ENCODE data around the gene ADH7. TPM values are rescaled to one million over a fixed set of nuclear protein-coding genes. Genes with fewer than 3 reads are reported as not detected.
"Not testable (repeated sequence)": the region's sequence is repeated elsewhere in the genome, so short reads cannot be mapped to it uniquely, and the experiment has no call there.

Gene ADH7
- total RNA-seq, 1 donor: not detected

- no peak for DNase-seq (ENCODE audit: low read depth in 2 of 3, low spot score in 2 of 3)
Observed at GRCh38 chr4:99382745-99383360, 52.3 kb downstream of the ADH7 start.

- no peak for DNase-seq (ENCODE audit: low read depth in 2 of 3, low spot score in 2 of 3)
Observed at GRCh38 chr4:99381588-99382175, 53.5 kb downstream of the ADH7 start.

DNA sequence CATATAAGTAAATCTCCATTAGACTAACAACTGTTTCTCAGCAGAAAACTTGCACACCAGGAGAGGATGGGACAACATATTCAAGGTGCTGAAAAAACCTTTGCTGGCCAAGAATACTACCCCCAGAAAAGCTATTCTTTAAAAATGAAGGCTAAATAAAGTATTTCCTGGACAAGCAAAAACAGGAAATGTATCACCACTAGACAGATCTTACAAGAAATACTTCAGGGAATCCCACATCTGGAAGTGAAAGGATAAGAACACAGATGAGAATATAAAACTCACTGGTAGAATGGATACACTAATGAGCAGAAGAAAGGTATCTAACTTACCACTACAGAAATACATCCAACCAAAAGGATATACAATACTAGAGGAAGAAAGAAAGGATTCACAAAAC is 55.6 kb downstream of the ADH7 start:
- DNase-seq (ENCODE audit: low read depth in 2 of 3, low spot score in 2 of 3): no peak

GRCh38 chr4:99378876-99379275 is 56.3 kb downstream of the ADH7 start:
- DNase-seq (ENCODE audit: low read depth in 2 of 3, low spot score in 2 of 3): no peak

- peak in 1 of 3 donors; percentile 36 for DNase-seq (ENCODE audit: low read depth in 2 of 3, low spot score in 2 of 3)
Observed at GRCh38 chr4:99377341-99377740, 57.8 kb downstream of the ADH7 start.

DNA sequence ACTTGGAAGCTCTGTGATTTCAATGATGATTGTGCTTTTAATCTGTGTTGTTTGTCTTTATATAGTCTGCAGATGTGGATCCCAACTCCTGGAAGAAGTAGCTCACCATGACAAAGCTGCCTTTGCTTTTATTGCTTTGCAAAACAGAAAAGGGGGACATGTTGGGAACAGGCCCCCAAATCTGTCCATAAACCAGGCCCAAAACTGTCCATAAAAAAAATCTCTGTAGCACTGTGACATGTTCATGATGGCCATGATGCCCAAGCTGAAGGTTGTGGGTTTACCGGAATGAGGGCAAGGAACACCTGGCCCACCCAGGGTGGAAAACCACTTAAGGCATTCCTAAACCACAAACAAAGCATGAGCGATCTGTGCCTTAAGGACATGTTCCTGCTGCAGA is 62.7 kb downstream of the ADH7 start:
- DNase-seq (ENCODE audit: low read depth in 2 of 3, low spot score in 2 of 3): not testable (repeated sequence)

GRCh38 chr4:99367817-99368216 is 67.3 kb downstream of the ADH7 start:
- not testable (repeated sequence) for DNase-seq (ENCODE audit: low read depth in 2 of 3, low spot score in 2 of 3)

DNA sequence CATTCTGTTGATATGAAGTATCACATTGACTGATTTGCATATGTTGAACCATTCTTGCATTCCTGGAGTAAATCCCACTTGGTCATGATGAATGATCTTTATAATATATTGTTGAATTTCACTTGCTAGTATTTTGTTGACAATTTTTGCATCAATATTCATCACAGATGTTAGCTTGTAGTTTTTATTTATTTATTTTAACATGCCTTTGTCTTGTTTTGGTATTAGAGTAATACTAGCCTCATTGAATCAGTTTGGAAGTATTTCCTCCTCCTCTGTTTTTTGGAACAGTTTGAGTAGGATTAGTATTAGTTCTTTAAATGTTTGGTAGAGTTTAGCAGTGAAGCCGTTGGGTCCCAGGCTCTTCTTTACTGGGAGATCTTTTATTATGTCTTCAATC is 68.7 kb downstream of the ADH7 start:
- no peak for DNase-seq (ENCODE audit: low read depth in 2 of 3, low spot score in 2 of 3)

DNA sequence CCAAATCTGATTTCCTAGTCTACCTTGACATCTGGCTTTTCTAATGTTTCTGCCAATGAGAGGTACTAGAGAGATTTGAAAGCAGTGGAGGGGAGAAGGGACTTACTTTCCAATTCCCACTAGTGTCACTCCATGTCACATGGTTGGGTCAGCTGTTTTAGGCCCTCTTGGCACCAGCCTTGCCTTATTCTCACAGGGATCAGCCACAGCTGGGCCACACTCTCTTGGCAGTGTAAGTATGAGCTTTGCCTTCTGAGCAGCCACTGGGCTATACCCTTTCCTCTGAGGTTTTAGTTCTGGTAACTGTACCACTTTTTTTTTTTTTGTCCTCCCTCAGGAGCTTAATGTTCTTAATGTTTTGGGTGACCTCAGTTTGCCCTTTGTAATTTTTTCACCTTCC is 72.4 kb downstream of the ADH7 start:
- DNase-seq (ENCODE audit: low read depth in 2 of 3, low spot score in 2 of 3): no peak

Other genes with a start within 250 kb of the ADH7 start
- not detected for gene ADH6, start 216.1 kb downstream of the ADH7 start, total RNA-seq
- not detected for gene ADH1A, start 144.4 kb downstream of the ADH7 start, total RNA-seq
- gene ADH1B, start 113.9 kb downstream of the ADH7 start, total RNA-seq: under 0.01 TPM
- gene ADH1C, start 82.6 kb downstream of the ADH7 start, total RNA-seq: not detected
- gene C4orf17, start 75.7 kb upstream of the ADH7 start, total RNA-seq: not detected
- 1.1 TPM for gene TRMT10A, start 128.7 kb upstream of the ADH7 start, total RNA-seq
- under 0.01 TPM for gene MTTP, start 139.5 kb upstream of the ADH7 start, total RNA-seq
- gene C4orf54, start 222.5 kb upstream of the ADH7 start, total RNA-seq: not detected

Data from hematopoietic multipotent progenitor cell (in vitro differentiated cells).